Measurements from ENCODE around the gene NOLC1.

- TF ChIP-seq, protein P1, sequence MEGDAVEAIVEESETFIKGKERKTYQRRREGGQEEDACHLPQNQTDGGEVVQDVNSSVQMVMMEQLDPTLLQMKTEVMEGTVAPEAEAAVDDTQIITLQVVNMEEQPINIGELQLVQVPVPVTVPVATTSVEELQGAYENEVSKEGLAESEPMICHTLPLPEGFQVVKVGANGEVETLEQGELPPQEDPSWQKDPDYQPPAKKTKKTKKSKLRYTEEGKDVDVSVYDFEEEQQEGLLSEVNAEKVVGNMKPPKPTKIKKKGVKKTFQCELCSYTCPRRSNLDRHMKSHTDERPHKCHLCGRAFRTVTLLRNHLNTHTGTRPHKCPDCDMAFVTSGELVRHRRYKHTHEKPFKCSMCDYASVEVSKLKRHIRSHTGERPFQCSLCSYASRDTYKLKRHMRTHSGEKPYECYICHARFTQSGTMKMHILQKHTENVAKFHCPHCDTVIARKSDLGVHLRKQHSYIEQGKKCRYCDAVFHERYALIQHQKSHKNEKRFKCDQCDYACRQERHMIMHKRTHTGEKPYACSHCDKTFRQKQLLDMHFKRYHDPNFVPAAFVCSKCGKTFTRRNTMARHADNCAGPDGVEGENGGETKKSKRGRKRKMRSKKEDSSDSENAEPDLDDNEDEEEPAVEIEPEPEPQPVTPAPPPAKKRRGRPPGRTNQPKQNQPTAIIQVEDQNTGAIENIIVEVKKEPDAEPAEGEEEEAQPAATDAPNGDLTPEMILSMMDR (IDR thresholded peaks at IDR 0.05; ENCODE audit: low read depth, low read length, poor library complexity, severe bottlenecking): no peak
- TF ChIP-seq EZH2phosphoT487 (IDR thresholded peaks at IDR 0.05; ENCODE audit: borderline replicate concordance, low read length): no peak
These were observed 18.6 kb upstream of the NOLC1 start for GRCh38 chr10:102133373-102134195.

Data from DOHH2 (cell line).